ENCODE measurements around the gene SS18L1.

Gene SS18L1

DNA sequence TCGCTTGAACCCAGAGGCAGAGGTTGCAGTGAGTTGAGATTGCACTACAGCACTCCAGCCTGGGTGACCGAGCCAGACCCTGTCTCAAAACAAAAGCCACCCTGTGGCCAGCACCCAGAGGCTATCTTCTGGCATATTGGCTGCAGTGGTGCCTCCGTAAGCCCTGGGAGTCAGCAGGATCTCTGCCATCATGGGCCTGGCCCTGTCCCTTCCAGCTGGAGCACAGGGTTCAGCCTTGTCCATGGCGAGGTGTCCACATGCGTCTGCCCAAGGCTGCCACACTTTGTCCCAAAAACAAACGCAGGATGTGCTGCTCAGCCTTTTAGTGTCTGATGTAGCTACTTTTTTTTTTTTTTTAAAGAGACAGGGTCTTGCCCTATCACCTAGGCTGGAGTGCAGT lies 23.9 kb downstream of the SS18L1 start:
- TF ChIP-seq, protein P1, sequence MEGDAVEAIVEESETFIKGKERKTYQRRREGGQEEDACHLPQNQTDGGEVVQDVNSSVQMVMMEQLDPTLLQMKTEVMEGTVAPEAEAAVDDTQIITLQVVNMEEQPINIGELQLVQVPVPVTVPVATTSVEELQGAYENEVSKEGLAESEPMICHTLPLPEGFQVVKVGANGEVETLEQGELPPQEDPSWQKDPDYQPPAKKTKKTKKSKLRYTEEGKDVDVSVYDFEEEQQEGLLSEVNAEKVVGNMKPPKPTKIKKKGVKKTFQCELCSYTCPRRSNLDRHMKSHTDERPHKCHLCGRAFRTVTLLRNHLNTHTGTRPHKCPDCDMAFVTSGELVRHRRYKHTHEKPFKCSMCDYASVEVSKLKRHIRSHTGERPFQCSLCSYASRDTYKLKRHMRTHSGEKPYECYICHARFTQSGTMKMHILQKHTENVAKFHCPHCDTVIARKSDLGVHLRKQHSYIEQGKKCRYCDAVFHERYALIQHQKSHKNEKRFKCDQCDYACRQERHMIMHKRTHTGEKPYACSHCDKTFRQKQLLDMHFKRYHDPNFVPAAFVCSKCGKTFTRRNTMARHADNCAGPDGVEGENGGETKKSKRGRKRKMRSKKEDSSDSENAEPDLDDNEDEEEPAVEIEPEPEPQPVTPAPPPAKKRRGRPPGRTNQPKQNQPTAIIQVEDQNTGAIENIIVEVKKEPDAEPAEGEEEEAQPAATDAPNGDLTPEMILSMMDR (IDR thresholded peaks at IDR 0.05; ENCODE audit: insufficient read depth, low read length), result no peak
- TF ChIP-seq, protein P2, sequence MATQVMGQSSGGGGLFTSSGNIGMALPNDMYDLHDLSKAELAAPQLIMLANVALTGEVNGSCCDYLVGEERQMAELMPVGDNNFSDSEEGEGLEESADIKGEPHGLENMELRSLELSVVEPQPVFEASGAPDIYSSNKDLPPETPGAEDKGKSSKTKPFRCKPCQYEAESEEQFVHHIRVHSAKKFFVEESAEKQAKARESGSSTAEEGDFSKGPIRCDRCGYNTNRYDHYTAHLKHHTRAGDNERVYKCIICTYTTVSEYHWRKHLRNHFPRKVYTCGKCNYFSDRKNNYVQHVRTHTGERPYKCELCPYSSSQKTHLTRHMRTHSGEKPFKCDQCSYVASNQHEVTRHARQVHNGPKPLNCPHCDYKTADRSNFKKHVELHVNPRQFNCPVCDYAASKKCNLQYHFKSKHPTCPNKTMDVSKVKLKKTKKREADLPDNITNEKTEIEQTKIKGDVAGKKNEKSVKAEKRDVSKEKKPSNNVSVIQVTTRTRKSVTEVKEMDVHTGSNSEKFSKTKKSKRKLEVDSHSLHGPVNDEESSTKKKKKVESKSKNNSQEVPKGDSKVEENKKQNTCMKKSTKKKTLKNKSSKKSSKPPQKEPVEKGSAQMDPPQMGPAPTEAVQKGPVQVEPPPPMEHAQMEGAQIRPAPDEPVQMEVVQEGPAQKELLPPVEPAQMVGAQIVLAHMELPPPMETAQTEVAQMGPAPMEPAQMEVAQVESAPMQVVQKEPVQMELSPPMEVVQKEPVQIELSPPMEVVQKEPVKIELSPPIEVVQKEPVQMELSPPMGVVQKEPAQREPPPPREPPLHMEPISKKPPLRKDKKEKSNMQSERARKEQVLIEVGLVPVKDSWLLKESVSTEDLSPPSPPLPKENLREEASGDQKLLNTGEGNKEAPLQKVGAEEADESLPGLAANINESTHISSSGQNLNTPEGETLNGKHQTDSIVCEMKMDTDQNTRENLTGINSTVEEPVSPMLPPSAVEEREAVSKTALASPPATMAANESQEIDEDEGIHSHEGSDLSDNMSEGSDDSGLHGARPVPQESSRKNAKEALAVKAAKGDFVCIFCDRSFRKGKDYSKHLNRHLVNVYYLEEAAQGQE (IDR thresholded peaks at IDR 0.05; ENCODE audit: insufficient replicate concordance, low read depth), result no peak
- TF ChIP-seq GABPA (IDR thresholded peaks at IDR 0.05; ENCODE audit: low read depth) (no peak), SPI1 (IDR thresholded peaks at IDR 0.05; ENCODE audit: borderline replicate concordance, low read depth) (no peak), POLR2AphosphoS5 (IDR thresholded peaks at IDR 0.05; ENCODE audit: low read depth) (no peak)
- Histone ChIP-seq H3K4me3 (replicated peaks; ENCODE audit: insufficient read depth, low read length) (no peak overlapping the region), H3K27ac (replicated peaks) (no peak overlapping the region), H3K27me3 (ENCODE audit: insufficient read depth, poor library complexity, severe bottlenecking) (no peaks in the 10 kb centered on the region)
- DNase-seq (ENCODE audit: low read depth in 1 of 2, low spot score in 1 of 2), result no peak

DNA sequence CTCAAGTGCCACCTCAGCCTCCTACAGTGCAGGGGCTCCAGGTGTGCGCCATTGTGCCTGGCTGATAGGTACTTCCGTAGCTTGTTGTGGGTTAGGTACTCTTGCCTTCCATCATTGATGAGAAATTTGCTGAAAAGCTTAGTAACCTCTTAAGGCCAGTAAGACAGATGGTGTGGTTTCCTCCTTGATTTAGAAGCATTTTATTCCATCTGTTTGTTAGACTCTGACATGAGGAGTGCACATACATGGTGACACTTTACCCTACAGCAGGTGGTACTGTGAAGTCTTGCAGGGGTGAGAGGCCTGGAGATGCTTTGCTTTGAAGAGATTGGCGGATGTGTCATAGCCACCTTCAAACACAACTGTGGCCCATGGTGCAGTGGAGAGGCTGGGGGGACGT lies 24.5 kb downstream of the SS18L1 start:
- H3K27ac ChIP-seq (replicated peaks), result no peak overlapping the region
- no peaks in the 10 kb centered on the region for H3K27me3 ChIP-seq (ENCODE audit: insufficient read depth, poor library complexity, severe bottlenecking)
- H3K4me3 ChIP-seq (replicated peaks; ENCODE audit: insufficient read depth, low read length), result no peak overlapping the region
- no peak for TF ChIP-seq SPI1 (IDR thresholded peaks at IDR 0.05; ENCODE audit: borderline replicate concordance, low read depth)
- TF ChIP-seq POLR2AphosphoS5 (IDR thresholded peaks at IDR 0.05; ENCODE audit: low read depth), result no peak
- TF ChIP-seq, protein P2 (IDR thresholded peaks at IDR 0.05; ENCODE audit: insufficient replicate concordance, low read depth), result no peak
- no peak for TF ChIP-seq GABPA (IDR thresholded peaks at IDR 0.05; ENCODE audit: low read depth)
- TF ChIP-seq, protein P1 (IDR thresholded peaks at IDR 0.05; ENCODE audit: insufficient read depth, low read length), result no peak
- no peak for DNase-seq (ENCODE audit: low read depth in 1 of 2, low spot score in 1 of 2)

DNA sequence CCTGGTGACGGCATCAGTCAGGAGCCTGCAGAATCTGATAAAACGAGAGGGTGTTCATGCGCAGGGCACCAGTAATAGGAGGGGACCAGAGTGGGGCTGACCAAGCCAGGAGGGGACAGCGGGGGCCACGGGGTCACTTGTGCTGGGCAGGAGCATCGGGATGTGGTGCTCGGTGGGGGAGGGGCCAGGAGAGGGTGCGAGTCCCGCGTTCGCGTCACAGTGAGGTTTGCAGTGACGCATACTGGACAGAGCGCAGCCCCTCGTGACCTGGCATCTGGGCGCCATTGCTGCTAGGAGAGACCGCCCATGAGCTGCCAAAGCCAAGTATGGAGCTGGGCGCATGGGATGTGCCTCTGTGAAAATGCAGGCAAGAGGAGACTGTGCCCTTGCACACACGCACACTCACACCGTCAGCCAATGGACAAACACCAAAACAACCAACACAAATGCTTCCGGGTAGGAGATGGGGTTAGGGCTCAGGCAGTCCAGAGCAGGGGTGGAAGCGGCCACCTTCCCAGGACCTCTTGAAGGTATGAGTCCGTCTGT lies 25.4 kb downstream of the SS18L1 start:
- TF ChIP-seq SPI1 (IDR thresholded peaks at IDR 0.05; ENCODE audit: borderline replicate concordance, low read depth) (no peak), POLR2AphosphoS5 (IDR thresholded peaks at IDR 0.05; ENCODE audit: low read depth) (no peak), GABPA (IDR thresholded peaks at IDR 0.05; ENCODE audit: low read depth) (no peak)
- TF ChIP-seq, protein P2 (IDR thresholded peaks at IDR 0.05; ENCODE audit: insufficient replicate concordance, low read depth), result no peak
- TF ChIP-seq, protein P1 (IDR thresholded peaks at IDR 0.05; ENCODE audit: insufficient read depth, low read length), result no peak
- H3K27ac ChIP-seq (replicated peaks), result no peak overlapping the region
- H3K4me3 ChIP-seq (replicated peaks; ENCODE audit: insufficient read depth, low read length), result no peak overlapping the region
- DNase-seq (ENCODE audit: low read depth in 1 of 2, low spot score in 1 of 2), result no peak
- no peaks in the 10 kb centered on the region for H3K27me3 ChIP-seq (ENCODE audit: insufficient read depth, poor library complexity, severe bottlenecking)
